Bronchial epithelial cell (primary cell): ENCODE data around the gene TMEM143. TPM values are rescaled to one million over a fixed set of nuclear protein-coding genes. Genes with fewer than 3 reads are reported as not detected.

Experiments
- DNase-seq: peaks from one replicate; pipeline ENCODE4 v3.0.0-alpha.2; 2010; ENCODE audit warnings: low read depth
- FAIRE-seq: peaks from 2 replicates; lab custom pipeline; 2011; peaks lifted over from hg19 to GRCh38; lab: Jason Lieb, UNC
- H3K27me3 ChIP-seq: 2 replicates; pipeline ENCODE4 v1.5.1; 2011; ENCODE audit warnings: low read length; ENCODE audit not compliant: control insufficient read depth, insufficient read depth
- H3K36me3 ChIP-seq: 2 replicates; pipeline ENCODE4 v1.5.1; 2011; ENCODE audit warnings: low read length; ENCODE audit not compliant: control insufficient read depth, insufficient read depth
- H3K4me3 ChIP-seq: 2 replicates; pipeline ENCODE4 v1.5.1; 2011; ENCODE audit warnings: mild to moderate bottlenecking, low read depth, low read length, control low read depth
- CTCF ChIP-seq: IDR thresholded peaks from 2 replicates; pipeline ENCODE4 v1.5.1; 2011; ENCODE audit warnings: mild to moderate bottlenecking, moderate library complexity, low read length, control low read depth, inconsistent platforms; ENCODE audit not compliant: insufficient read depth, severe bottlenecking
- total RNA-seq: library from RNA; depleted of rRNA; stranded (reverse); fragments of >200 nt; gene quantifications from 2 replicates; pipeline ENCODE4 v1.2.1, GENCODE V29; 2014

The TMEM143 gene
- total RNA-seq, 1 donor from 2014 or later = 0.79 TPM

GRCh38 chr19:48400018-48400742, 36.4 kb upstream of the TMEM143 start:
- Histone ChIP-seq H3K4me3 (peak overlapping the region; percentile 5), H3K27me3 (peaks cover 9% of the 10 kb centered on the region), H3K36me3 (no peaks in the 10 kb centered on the region)
- FAIRE-seq = no peak
- no peak for TF ChIP-seq CTCF
- peak; percentile 53 for DNase-seq

GRCh38 chr19:48398375-48399235, 34.9 kb upstream of the TMEM143 start:
- Histone ChIP-seq H3K36me3 (no peaks in the 10 kb centered on the region), H3K4me3 (peak overlapping the region; percentile 54), H3K27me3 (peaks cover 18% of the 10 kb centered on the region)
- no peak for TF ChIP-seq CTCF
- no peak for FAIRE-seq
- DNase-seq = peak; percentile 63

- DNase-seq (no peak), FAIRE-seq (no peak)
- Histone ChIP-seq H3K36me3 (no peaks in the 10 kb centered on the region), H3K27me3 (peaks cover 18% of the 10 kb centered on the region), H3K4me3 (peak overlapping the region; percentile 54)
- TF ChIP-seq CTCF = no peak
Measured at GRCh38 chr19:48398102-48398374, 34.3 kb upstream of the TMEM143 start.

- Histone ChIP-seq H3K36me3 (no peaks in the 10 kb centered on the region), H3K27me3 (peaks cover 18% of the 10 kb centered on the region), H3K4me3 (peak overlapping the region; percentile 54)
- no peak for TF ChIP-seq CTCF
- DNase-seq (no peak), FAIRE-seq (no peak)
Measured at GRCh38 chr19:48397263-48398101, 33.7 kb upstream of the TMEM143 start.

- TF ChIP-seq CTCF = no peak
- no peaks in the 10 kb centered on the region for H3K36me3 ChIP-seq
- FAIRE-seq (no peak), DNase-seq (no peak)
- no peak overlapping the region for H3K4me3 ChIP-seq
- H3K27me3 ChIP-seq = peaks cover 18% of the 10 kb centered on the region
Measured at GRCh38 chr19:48396824-48397176, 33.1 kb upstream of the TMEM143 start.
